ENCODE measurements around the gene HECW1. TPM values are rescaled to one million over a fixed set of nuclear protein-coding genes. Genes with fewer than 3 reads are reported as not detected.

The HECW1 gene
- total and polyA plus RNA-seq, 2 of the 8 experiments (the other 6 are each of a cell fraction or from before 2014, with no cell fraction given), result 2.9 to 12.7 TPM

- TF ChIP-seq, protein P1, sequence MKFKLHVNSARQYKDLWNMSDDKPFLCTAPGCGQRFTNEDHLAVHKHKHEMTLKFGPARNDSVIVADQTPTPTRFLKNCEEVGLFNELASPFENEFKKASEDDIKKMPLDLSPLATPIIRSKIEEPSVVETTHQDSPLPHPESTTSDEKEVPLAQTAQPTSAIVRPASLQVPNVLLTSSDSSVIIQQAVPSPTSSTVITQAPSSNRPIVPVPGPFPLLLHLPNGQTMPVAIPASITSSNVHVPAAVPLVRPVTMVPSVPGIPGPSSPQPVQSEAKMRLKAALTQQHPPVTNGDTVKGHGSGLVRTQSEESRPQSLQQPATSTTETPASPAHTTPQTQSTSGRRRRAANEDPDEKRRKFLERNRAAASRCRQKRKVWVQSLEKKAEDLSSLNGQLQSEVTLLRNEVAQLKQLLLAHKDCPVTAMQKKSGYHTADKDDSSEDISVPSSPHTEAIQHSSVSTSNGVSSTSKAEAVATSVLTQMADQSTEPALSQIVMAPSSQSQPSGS (IDR thresholded peaks at IDR 0.05; ENCODE audit: low read length), result no peak
- TF ChIP-seq E2F6 (IDR thresholded peaks at IDR 0.05), result no peak; the same call in 1 of the 2 replicates
- no peak for TF ChIP-seq EP300 (IDR thresholded peaks at IDR 0.05; ENCODE audit: borderline replicate concordance in 1 of 2, low read depth in 2 of 2, low read length in 2 of 2)
- TF ChIP-seq HDAC2 (IDR thresholded peaks at IDR 0.05; ENCODE audit: borderline replicate concordance in 1 of 2, low read depth in 2 of 2, low read length in 2 of 2), result no peak
- no peak for TF ChIP-seq EGR1 (IDR thresholded peaks at IDR 0.05; ENCODE audit: borderline replicate concordance, low read depth, low read length)
- TF ChIP-seq SIRT6 (IDR thresholded peaks at IDR 0.05; ENCODE audit: low read length), result no peak
- no peak for TF ChIP-seq NANOG (IDR thresholded peaks at IDR 0.05; ENCODE audit: insufficient read depth, low read depth, low read length, poor library complexity, severe bottlenecking)
- TF ChIP-seq CTBP2 (IDR thresholded peaks at IDR 0.05; ENCODE audit: borderline replicate concordance, insufficient read depth, insufficient read length, low read length), result no peak
- no peak for TF ChIP-seq GTF2F1 (IDR thresholded peaks at IDR 0.05; ENCODE audit: borderline replicate concordance, low read depth, low read length)
- no peak for TF ChIP-seq SP1 (IDR thresholded peaks at IDR 0.05; ENCODE audit: low read depth, low read length)
- TF ChIP-seq BACH1 (IDR thresholded peaks at IDR 0.05; ENCODE audit: low read length), result no peak
- TF ChIP-seq EZH2 (IDR thresholded peaks at IDR 0.05; ENCODE audit: low read depth, low read length, severe bottlenecking), result no peak
- TF ChIP-seq POU5F1 (IDR thresholded peaks at IDR 0.05; ENCODE audit: low read depth, low read length), result no peak
- TF ChIP-seq CBX8 (IDR thresholded peaks at IDR 0.05; ENCODE audit: borderline replicate concordance, low read depth, low read length), result no peak
- TF ChIP-seq TAF1 (IDR thresholded peaks at IDR 0.05; ENCODE audit: low read depth, low read length), result no peak
- peak; percentile 9; the same call in 1 of the 2 replicates for TF ChIP-seq MAX (IDR thresholded peaks at IDR 0.05)
- TF ChIP-seq CBX5 (IDR thresholded peaks at IDR 0.05; ENCODE audit: low read depth, low read length), result no peak
- peak; percentile 12 for TF ChIP-seq ASH2L (IDR thresholded peaks at IDR 0.05; ENCODE audit: low read length)
- TF ChIP-seq BCL11A (IDR thresholded peaks at IDR 0.05; ENCODE audit: low read depth in 2 of 2, low read length in 2 of 2), result no peak
- no peak for TF ChIP-seq PHF8 (conservative IDR thresholded peaks at IDR 0.05; ENCODE audit: low read depth, low read length)
Observed at GRCh38 chr7:43113622-43114457, 1.4 kb downstream of the HECW1 start (continued).

All from H1 (cell line).